Epithelial cell of proximal tubule (primary cell): ENCODE results near the gene ADAM12. TPM values are rescaled to one million over a fixed set of nuclear protein-coding genes. Genes with fewer than 3 reads are reported as not detected.

Source experiments
- DNase-seq: peaks from one replicate; pipeline ENCODE4 v3.0.0-alpha.2; 2011; ENCODE audit warnings: low read depth
- H3K4me3 ChIP-seq: 2 replicates; pipeline ENCODE4 v1.5.1; 2011; ENCODE audit warnings: low read depth, mild to moderate bottlenecking, low read length
- CTCF ChIP-seq: conservative IDR thresholded peaks from 2 replicates; pipeline ENCODE4 v1.5.1; 2012; ENCODE audit warnings: low read depth, mild to moderate bottlenecking, low read length
- total RNA-seq: library from RNA; depleted of rRNA; stranded (reverse); fragments of >200 nt; gene quantifications from 2 replicates; pipeline ENCODE4 v1.2.3, GENCODE V29; 2015

Gene ADAM12
- total RNA-seq, 1 donor from 2014 or later: 3.2 TPM

GRCh38 chr10:126397156-126397555 lies 8.9 kb upstream of the ADAM12 start:
- DNase-seq: no peak
- no peak for TF ChIP-seq CTCF
- no peak overlapping the region for H3K4me3 ChIP-seq

- DNase-seq: no peak
- no peak overlapping the region for H3K4me3 ChIP-seq
- no peak for TF ChIP-seq CTCF
Observed at GRCh38 chr10:126394948-126395347, 6.7 kb upstream of the ADAM12 start.

GRCh38 chr10:126393076-126393475 lies 4.8 kb upstream of the ADAM12 start:
- DNase-seq: no peak
- no peak overlapping the region for H3K4me3 ChIP-seq
- no peak for TF ChIP-seq CTCF

- no peak for TF ChIP-seq CTCF
- DNase-seq: no peak
- H3K4me3 ChIP-seq: no peak overlapping the region
Observed at GRCh38 chr10:126392469-126392868, 4.2 kb upstream of the ADAM12 start.

- H3K4me3 ChIP-seq: no peak overlapping the region
- TF ChIP-seq CTCF: no peak
- no peak for DNase-seq
Observed at GRCh38 chr10:126392068-126392467, 3.8 kb upstream of the ADAM12 start.

- TF ChIP-seq CTCF: no peak
- H3K4me3 ChIP-seq: no peak overlapping the region
- DNase-seq: no peak
Observed at GRCh38 chr10:126391192-126391885, 3.1 kb upstream of the ADAM12 start.

- no peak for DNase-seq
- no peak overlapping the region for H3K4me3 ChIP-seq
- TF ChIP-seq CTCF: no peak
Observed at GRCh38 chr10:126390324-126390723, 2.0 kb upstream of the ADAM12 start.
